Mucosa of stomach (tissue), 1 donor: ENCODE measurements around the gene NBPF26.
"Not testable (repeated sequence)": the region's sequence is repeated elsewhere in the genome, so short reads cannot be mapped to it uniquely, and the experiment has no call there.

Source experiments
- H3K27me3 ChIP-seq: one replicate; pipeline ENCODE4 v1.7.0; 2013; ENCODE audit warnings: mild to moderate bottlenecking, low read length; ENCODE audit not compliant: control insufficient read depth, insufficient read depth
- H3K36me3 ChIP-seq: one replicate; pipeline ENCODE4 v1.7.0; 2013; ENCODE audit warnings: low read length; ENCODE audit not compliant: control insufficient read depth, insufficient read depth
- H3K4me1 ChIP-seq: one replicate; pipeline ENCODE4 v1.7.0; 2013; ENCODE audit warnings: mild to moderate bottlenecking, low read length; ENCODE audit not compliant: control insufficient read depth, insufficient read depth
- H3K4me3 ChIP-seq: one replicate; pipeline ENCODE4 v1.7.0; 2013; ENCODE audit warnings: low read length
- H3K9ac ChIP-seq: one replicate; pipeline ENCODE4 v1.7.0; 2013; ENCODE audit warnings: mild to moderate bottlenecking, low read length, moderate library complexity
- H3K9me3 ChIP-seq: one replicate; pipeline ENCODE4 v1.7.0; 2013; ENCODE audit warnings: mild to moderate bottlenecking, low read length, moderate library complexity; ENCODE audit not compliant: control insufficient read depth
- donor health status: Pancreatic carcinoma.

NBPF26 gene

GRCh38 chr1:120811822-120812221, 88.1 kb downstream of the NBPF26 start:
- not testable (repeated sequence) for H3K27me3 ChIP-seq, H3K4me1 ChIP-seq, H3K36me3 ChIP-seq, H3K9me3 ChIP-seq, H3K9ac ChIP-seq, H3K4me3 ChIP-seq

GRCh38 chr1:120825051-120825450, 101.3 kb downstream of the NBPF26 start:
- not testable (repeated sequence) for H3K9ac ChIP-seq, H3K4me3 ChIP-seq, H3K27me3 ChIP-seq, H3K4me1 ChIP-seq, H3K36me3 ChIP-seq, H3K9me3 ChIP-seq

DNA sequence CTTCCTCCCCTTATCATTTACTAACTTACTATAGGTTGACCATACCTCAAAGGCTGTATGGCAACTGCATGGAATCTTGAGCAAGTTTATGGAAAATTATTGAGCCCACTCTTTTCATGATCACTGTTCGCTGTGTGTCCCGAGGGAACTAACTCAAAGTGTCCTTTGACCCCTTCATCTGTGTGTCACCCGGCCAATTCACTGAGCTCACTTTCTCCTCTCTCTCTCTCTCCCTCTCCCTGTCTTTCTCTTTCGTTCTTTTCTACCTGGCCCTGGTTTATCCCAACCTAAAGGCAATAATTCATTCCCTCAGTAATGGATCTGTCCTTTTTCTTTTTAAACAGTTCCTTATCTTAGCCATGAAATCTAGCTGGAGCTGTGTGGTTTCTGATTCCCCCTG, 102.9 kb downstream of the NBPF26 start:
- not testable (repeated sequence) for H3K36me3 ChIP-seq, H3K9me3 ChIP-seq, H3K4me1 ChIP-seq

DNA sequence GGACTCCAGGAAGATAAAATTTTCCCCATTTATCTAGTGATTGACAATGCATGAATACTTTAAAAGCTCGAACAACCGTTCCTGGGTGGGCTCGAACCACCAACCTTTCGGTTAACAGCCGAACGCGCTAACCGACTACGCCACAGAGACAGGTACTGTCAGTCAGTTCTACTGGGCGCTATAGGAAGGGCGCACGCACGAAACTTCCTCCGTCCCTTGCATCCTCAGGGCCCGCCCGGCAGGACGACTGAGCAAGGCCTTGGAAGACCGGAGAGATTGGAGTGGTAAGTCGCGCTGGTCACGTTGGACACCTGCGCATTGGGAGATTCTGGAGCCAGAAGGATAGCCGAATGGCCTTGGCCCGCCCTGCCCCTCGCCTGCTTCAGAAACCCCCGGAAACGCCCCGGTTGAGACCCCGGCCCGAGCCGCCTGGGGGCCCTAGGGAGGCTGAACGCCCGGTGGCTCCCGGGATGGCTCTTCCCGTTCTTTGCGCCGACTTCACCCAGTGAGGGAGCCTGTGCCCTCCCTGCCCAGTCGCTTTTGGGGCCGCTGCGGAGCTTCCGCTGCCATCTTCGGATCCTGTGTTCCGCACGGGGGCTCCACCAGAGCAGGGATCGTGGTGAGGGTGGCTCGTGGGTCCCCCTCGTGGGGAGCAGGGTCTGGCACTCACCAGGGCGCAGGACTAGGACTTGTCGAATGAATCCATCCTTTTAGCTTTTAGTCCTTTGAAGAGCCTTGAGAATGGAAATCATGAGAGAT, 120.6 kb downstream of the NBPF26 start:
- not testable (repeated sequence) for H3K36me3 ChIP-seq, H3K4me3 ChIP-seq, H3K9me3 ChIP-seq, H3K27me3 ChIP-seq, H3K4me1 ChIP-seq
- H3K9ac ChIP-seq: peak overlapping the region; percentile 55

More for the DNA sequence above, 102.9 kb downstream of the NBPF26 start:
- not testable (repeated sequence) for H3K4me3 ChIP-seq, H3K9ac ChIP-seq, H3K27me3 ChIP-seq

GRCh38 chr1:120844945-120845330, 121.2 kb downstream of the NBPF26 start:
- not testable (repeated sequence) for H3K4me1 ChIP-seq, H3K4me3 ChIP-seq, H3K27me3 ChIP-seq, H3K36me3 ChIP-seq, H3K9ac ChIP-seq, H3K9me3 ChIP-seq

- not testable (repeated sequence) for H3K9ac ChIP-seq, H3K4me1 ChIP-seq, H3K27me3 ChIP-seq, H3K36me3 ChIP-seq, H3K9me3 ChIP-seq, H3K4me3 ChIP-seq
Observed at GRCh38 chr1:120849400-120850286, 125.9 kb downstream of the NBPF26 start.

DNA sequence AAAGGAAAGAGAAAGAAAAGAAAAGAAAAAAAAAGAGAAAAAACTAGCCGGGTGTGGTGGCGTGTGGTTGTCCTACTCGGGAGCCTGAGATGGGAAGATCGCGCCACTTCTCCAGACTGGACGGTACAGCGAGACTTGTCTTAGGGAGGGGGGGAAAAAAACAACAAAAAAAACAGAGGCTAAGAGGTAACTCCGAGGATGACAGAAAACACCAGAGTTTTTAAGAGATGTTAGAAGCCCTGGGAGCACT, 126.5 kb downstream of the NBPF26 start:
- H3K9me3 ChIP-seq, H3K4me3 ChIP-seq, H3K4me1 ChIP-seq, H3K36me3 ChIP-seq, H3K27me3 ChIP-seq: not testable (repeated sequence)
- H3K9ac ChIP-seq: peak overlapping the region; percentile 73

DNA sequence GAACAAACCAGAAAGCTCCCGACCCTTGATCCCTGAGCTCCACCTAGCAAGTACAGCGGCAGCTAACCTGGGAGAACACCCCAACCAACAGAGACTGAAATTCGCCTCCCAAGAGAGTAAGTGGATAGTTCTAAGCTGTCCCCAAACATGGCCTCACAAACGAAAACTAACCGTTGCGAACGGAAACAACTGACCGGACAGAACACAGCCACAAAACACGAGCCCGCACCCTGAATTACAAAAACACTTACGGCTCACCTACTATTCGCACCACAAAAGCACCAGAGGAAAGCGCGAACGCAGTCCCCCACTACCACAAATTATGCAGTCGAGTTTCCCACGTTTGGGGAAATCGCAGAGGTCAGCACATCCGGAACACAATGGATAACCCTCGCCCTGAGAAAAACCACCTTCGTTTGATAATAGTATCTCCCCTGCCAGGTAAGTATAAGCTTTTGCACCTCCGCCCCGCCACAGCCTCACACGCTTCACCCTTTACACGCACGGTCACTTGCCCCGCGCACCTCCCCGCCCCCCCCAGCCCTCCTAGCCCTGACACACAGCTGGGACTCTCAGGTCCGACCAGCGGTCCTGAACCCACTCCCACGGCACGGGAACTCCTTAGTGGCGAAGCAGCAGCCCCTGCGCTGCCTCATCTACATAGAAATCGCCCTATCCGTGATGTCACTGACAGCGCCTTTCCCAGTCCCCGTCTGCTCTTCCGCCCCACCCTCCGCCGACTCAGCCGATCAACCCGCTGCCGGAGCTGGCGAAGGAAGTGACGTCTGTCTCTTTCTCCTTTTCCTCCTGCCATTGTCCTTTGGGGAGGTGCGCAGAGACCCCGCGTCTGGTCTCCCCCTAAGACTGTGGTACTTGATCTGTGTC, 127.0 kb downstream of the NBPF26 start:
- not testable (repeated sequence) for H3K9me3 ChIP-seq, H3K4me1 ChIP-seq, H3K27me3 ChIP-seq, H3K36me3 ChIP-seq
- Histone ChIP-seq H3K9ac (peak overlapping the region; percentile 73), H3K4me3 (peak overlapping the region; percentile 17)

DNA sequence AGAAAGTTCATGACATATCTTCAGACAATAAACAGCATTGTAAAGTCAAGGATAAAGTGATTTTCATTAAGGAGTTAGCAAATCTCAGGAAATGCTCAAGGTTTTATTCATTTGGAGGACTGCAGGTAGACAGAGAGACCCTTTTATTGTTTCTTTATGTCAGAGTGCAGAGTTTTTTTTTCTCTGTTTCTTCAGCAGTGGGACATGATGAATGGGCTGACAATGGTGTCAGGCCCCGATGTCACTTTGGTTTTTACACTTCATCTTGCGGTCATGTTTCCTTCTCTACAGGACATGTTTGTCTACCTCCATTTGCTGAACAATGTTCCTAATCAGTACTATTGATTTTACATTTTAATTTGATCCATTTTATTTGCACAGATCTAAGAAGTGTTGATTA, 134.4 kb downstream of the NBPF26 start:
- not testable (repeated sequence) for H3K36me3 ChIP-seq, H3K27me3 ChIP-seq, H3K4me1 ChIP-seq, H3K9ac ChIP-seq, H3K4me3 ChIP-seq, H3K9me3 ChIP-seq

- not testable (repeated sequence) for H3K27me3 ChIP-seq, H3K4me3 ChIP-seq, H3K9me3 ChIP-seq, H3K36me3 ChIP-seq, H3K9ac ChIP-seq, H3K4me1 ChIP-seq
Observed at GRCh38 chr1:120859615-120860234, 136.0 kb downstream of the NBPF26 start.

DNA sequence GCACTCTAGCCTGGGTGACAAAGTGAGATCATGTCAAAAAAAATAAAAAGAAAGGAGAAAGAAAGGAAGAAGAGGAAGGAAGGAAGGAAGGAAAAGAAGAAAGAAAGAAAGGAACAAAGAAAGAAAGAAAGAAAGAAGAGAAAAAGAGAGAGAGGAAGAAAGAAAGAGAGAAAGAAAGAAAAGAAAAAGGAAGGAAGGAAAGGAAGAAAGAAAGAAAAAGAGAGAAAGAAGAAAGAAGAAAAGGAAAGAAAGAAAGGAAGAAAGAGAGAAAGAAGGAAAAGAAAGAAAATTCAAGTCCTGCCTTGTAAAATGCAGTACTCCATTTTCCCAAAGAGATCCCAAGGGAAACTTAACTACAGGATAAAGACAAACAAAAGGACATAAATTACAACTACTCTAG, 154.5 kb downstream of the NBPF26 start:
- H3K36me3 ChIP-seq, H3K27me3 ChIP-seq, H3K4me3 ChIP-seq, H3K9ac ChIP-seq, H3K9me3 ChIP-seq, H3K4me1 ChIP-seq: not testable (repeated sequence)

DNA sequence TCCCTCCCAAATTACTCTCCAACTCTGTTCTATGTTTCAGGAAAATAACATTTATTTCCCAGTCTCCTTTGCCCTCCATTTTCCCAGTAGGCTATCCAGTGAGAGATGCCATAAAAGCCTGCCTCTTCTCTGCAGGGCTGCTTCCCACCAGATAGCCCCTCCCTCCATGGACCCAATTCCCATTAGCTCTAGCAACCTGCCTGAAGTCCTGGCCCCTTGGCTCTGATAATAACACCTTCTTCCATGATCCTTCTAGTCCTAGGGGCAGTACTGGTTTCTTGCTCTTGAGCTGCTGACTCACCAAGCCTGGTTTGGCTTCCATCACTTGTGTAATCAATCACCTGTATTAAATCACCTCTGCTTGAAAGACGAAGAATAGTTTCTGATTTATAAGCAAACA, 156.3 kb downstream of the NBPF26 start:
- H3K9me3 ChIP-seq, H3K4me3 ChIP-seq, H3K36me3 ChIP-seq, H3K9ac ChIP-seq, H3K27me3 ChIP-seq, H3K4me1 ChIP-seq: not testable (repeated sequence)
